ENCODE results near the gene TRIM28. TPM values are rescaled to one million over a fixed set of nuclear protein-coding genes. Genes with fewer than 3 reads are reported as not detected.
A peak's percentile ranks its signal among the peaks of the same experiment; 100 is the strongest.

Gene TRIM28
- total and polyA plus RNA-seq, 9 of the 15 experiments (the other 6 are each of a cell fraction or from before 2014, with no cell fraction given) = 12.1 to 797 (median 490) TPM

- peak; percentile 38 for TF ChIP-seq NKRF (IDR thresholded peaks at IDR 0.05; ENCODE audit: borderline replicate concordance)
- TF ChIP-seq PPARD (CRISPR knock-in tag; IDR thresholded peaks at IDR 0.05) = no peak
- TF ChIP-seq EGR1 (conservative IDR thresholded peaks at IDR 0.05) = peak; percentile 88
- no peak; a peak in 2 of 4 replicates for TF ChIP-seq SIN3A (IDR thresholded peaks at IDR 0.05; ENCODE audit: borderline replicate concordance in 2 of 2, control insufficient read depth in 1 of 2, low read depth in 2 of 2, low read length in 2 of 2)
- TF ChIP-seq SP2 (IDR thresholded peaks at IDR 0.05; ENCODE audit: extremely low read depth, low read depth, low read length, poor library complexity, severe bottlenecking) = peak; percentile 60
- no peak for TF ChIP-seq ZNF589 (CRISPR knock-in tag; IDR thresholded peaks at IDR 0.05; ENCODE audit: low read depth)
- no peak for TF ChIP-seq SAFB2 (IDR thresholded peaks at IDR 0.05; ENCODE audit: borderline replicate concordance, low read depth, low read length, severe bottlenecking)
- no peak for TF ChIP-seq ZBTB49 (CRISPR knock-in tag; IDR thresholded peaks at IDR 0.05; ENCODE audit: borderline replicate concordance)
- peak in 1 of 2 experiments; percentile 70; a peak in 2 of 4 replicates for TF ChIP-seq FOXA3 (CRISPR knock-in tag; conservative IDR thresholded peaks at IDR 0.05 in 1 of 2, IDR thresholded peaks at IDR 0.05 in 1 of 2)
- TF ChIP-seq BRF2 (IDR thresholded peaks at IDR 0.05; ENCODE audit: borderline replicate concordance, insufficient read depth, insufficient read length) = no peak
- TF ChIP-seq FOXO4 (CRISPR knock-in tag; IDR thresholded peaks at IDR 0.05) = no peak
- no peak for TF ChIP-seq ZNF668 (CRISPR knock-in tag; IDR thresholded peaks at IDR 0.05)
- TF ChIP-seq RNF219 (CRISPR knock-in tag; IDR thresholded peaks at IDR 0.05) = no peak
- no peak for TF ChIP-seq HDAC8 (tag; IDR thresholded peaks at IDR 0.05)
Observed at GRCh38 chr19:58572818-58573657, 29.2 kb downstream of the TRIM28 start, which contains the start of gene MZF1 (continued).

Data from K562 (cell line).